Choroid plexus epithelial cell (primary cell): ENCODE data around the gene HAND1.

ENCODE experiments used
- DNase-seq: peaks from one replicate; pipeline ENCODE4 v3.0.0-alpha.2; 2010; ENCODE audit warnings: low read depth
- H3K4me3 ChIP-seq: 2 replicates; pipeline ENCODE4 v1.5.1; 2011; ENCODE audit warnings: low read depth, mild to moderate bottlenecking, control low read depth, low read length, moderate library complexity
- CTCF ChIP-seq: conservative IDR thresholded peaks from 2 replicates; pipeline ENCODE4 v1.5.1; 2011; ENCODE audit warnings: low read depth, mild to moderate bottlenecking, control low read depth, inconsistent platforms, low read length, moderate library complexity

HAND1 gene

GRCh38 chr5:154430466-154430865, 47.6 kb downstream of the HAND1 start:
- H3K4me3 ChIP-seq, result no peak overlapping the region
- no peak for TF ChIP-seq CTCF
- no peak for DNase-seq

GRCh38 chr5:154429341-154429740, 48.7 kb downstream of the HAND1 start:
- no peak for TF ChIP-seq CTCF
- H3K4me3 ChIP-seq, result no peak overlapping the region
- DNase-seq, result no peak

DNA sequence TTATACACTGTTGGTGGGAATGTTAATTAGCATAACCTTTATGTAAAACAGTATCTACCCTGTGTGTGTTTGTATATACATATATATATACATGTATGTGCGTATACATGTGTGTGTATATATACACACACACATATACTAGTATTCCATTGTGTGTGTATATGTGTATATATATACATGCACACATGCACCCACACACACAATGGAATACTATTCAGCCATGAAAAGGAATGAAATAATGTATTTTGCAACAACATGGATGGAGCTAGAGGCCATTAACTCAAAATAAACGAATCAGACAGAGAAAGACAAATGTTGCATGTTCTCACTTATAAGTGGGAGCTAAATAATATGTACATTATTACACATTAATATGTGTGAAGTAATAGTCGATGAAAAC, 49.8 kb downstream of the HAND1 start:
- no peak for DNase-seq
- no peak overlapping the region for H3K4me3 ChIP-seq
- TF ChIP-seq CTCF, result no peak
